Upper lobe of left lung (tissue), 6 donors: ENCODE measurements around the gene GALNT18. TPM values are rescaled to one million over a fixed set of nuclear protein-coding genes. Genes with fewer than 3 reads are reported as not detected.
"Not testable (repeated sequence)": the region's sequence is repeated elsewhere in the genome, so short reads cannot be mapped to it uniquely, and the experiment has no call there.

Experiments
- ATAC-seq, 2 donors: fragments of 200-7000 bp; cut with Tn5 transposase; one replicate each; pipeline ENCODE4 v1.9.1; 2022; ENCODE audit warnings: mild to moderate bottlenecking in 2 of 2, moderate library complexity in 2 of 2; ENCODE audit not compliant: low FRiP score in 2 of 2
- DNase-seq, 2 donors: peaks; one replicate each; pipeline ENCODE4 v3.0.0-alpha.2; 2019 to 2020
- H3K27ac ChIP-seq, 4 donors: fragments of 200-600 bp; sonication (generic); one replicate each; pipeline ENCODE4 v1.5.1; 2016 to 2019
- H3K27me3 ChIP-seq, 4 donors: fragments of 200-600 bp; sonication (generic); one replicate each; pipeline ENCODE4 v1.5.1; 2017 to 2019
- H3K36me3 ChIP-seq, 4 donors: fragments of 200-600 bp; sonication (generic); one replicate each; pipeline ENCODE4 v1.5.1; 2016 to 2019
- H3K4me1 ChIP-seq, 4 donors: fragments of 200-600 bp; sonication (generic); one replicate each; pipeline ENCODE4 v1.5.1; 2018 to 2019
- H3K4me3 ChIP-seq, 4 donors: fragments of 200-600 bp; sonication (generic); one replicate each; pipeline ENCODE4 v1.5.1; 2017 to 2019; ENCODE audit warnings: mild to moderate bottlenecking in 2 of 4, moderate library complexity in 1 of 4
- H3K9me3 ChIP-seq, 4 donors: fragments of 200-600 bp; sonication (generic); one replicate each; pipeline ENCODE4 v1.5.1; 2018 to 2019
- CTCF ChIP-seq, 6 experiments: fragments of 450-650 bp in 4 of 6; fragments of 200-600 bp in 2 of 6; sonication (generic) in 2 of 6; IDR thresholded peaks; one replicate each; pipeline ENCODE4 v1.5.1; 2016 to 2019; ENCODE audit warnings: antibody characterized with exemption in 6 of 6
- EP300 ChIP-seq, 4 donors: sonication (generic); formaldehyde crosslinking; IDR thresholded peaks; one replicate each; pipeline ENCODE4 v1.5.1; 2017; ENCODE audit warnings: antibody characterized with exemption in 4 of 4, control low read depth in 2 of 4
- POLR2A ChIP-seq, 4 donors: fragments of 450-650 bp; IDR thresholded peaks; one replicate each; pipeline ENCODE4 v1.5.1; 2016 to 2017; ENCODE audit warnings: antibody characterized with exemption in 4 of 4, mild to moderate bottlenecking in 2 of 4
- POLR2AphosphoS5 ChIP-seq, 2 donors: sonication (generic); formaldehyde crosslinking; IDR thresholded peaks; one replicate each; pipeline ENCODE4 v1.5.1; 2017; ENCODE audit warnings: antibody characterized with exemption in 2 of 2
- WGBS, 2 donors: methylation state at CpG; one replicate each; pipeline ENCODE4 v1.1.5; 2017 to 2018; 5-methylcytosine and 5-hydroxymethylcytosine counted together
- total RNA-seq, 6 donors: library from RNA; depleted of rRNA in 4 of 6; stranded (reverse); fragments of >200 nt in 4 of 6; gene quantifications; one replicate each; pipeline versions ENCODE4 v1.1.0 to v1.2.1, GENCODE V29; 2016 to 2021
- donor health status: DM: no; HTN: no; CAD: no; lungs with moderate emphysema.
- donor health status: DM: no; HTN: yes; CAD: no; lungs with severe emphysema.

Gene GALNT18
- total RNA-seq, 6 donors from 2014 or later: 48.2 to 115 (median 61.8) TPM

- no peak for DNase-seq
- Histone ChIP-seq H3K4me3 (no peak overlapping the region), H3K4me1 (peaks cover 0 to 3% (median 1%) of the 10 kb centered on the region in 4 donors), H3K27ac (no peak overlapping the region), H3K27me3 (no peaks in the 10 kb centered on the region), H3K36me3 (peaks cover 0 to 17% (median 2%) of the 10 kb centered on the region in 4 donors), H3K9me3 (no peaks in the 10 kb centered on the region)
- ATAC-seq: no peak
- WGBS, 2 donors: 70 to 72% methylated on average over 5 of the region's 5 CpGs
- TF ChIP-seq EP300 (IDR thresholded peaks at IDR 0.05) (no peak), CTCF (IDR thresholded peaks at IDR 0.05) (no peak)
Observed at GRCh38 chr11:11450744-11451362, 171.0 kb downstream of the GALNT18 start.

GRCh38 chr11:11449327-11449726 lies 172.5 kb downstream of the GALNT18 start:
- 86 to 100% methylated on average over 1 to 3 of the region's 3 CpGs for WGBS, 2 donors
- peaks cover 0 to 17% (median 2%) of the 10 kb centered on the region in 4 donors for H3K36me3 ChIP-seq
- no peak overlapping the region for H3K27ac ChIP-seq
- no peak for DNase-seq
- H3K27me3 ChIP-seq: no peaks in the 10 kb centered on the region
- no peak overlapping the region for H3K4me3 ChIP-seq
- peaks cover 6 to 18% (median 13%) of the 10 kb centered on the region in 4 donors for H3K4me1 ChIP-seq
- TF ChIP-seq CTCF (IDR thresholded peaks at IDR 0.05) (no peak), POLR2AphosphoS5 (IDR thresholded peaks at IDR 0.05) (no peak), EP300 (IDR thresholded peaks at IDR 0.05) (no peak), POLR2A (IDR thresholded peaks at IDR 0.05) (no peak)
- no peak for ATAC-seq
- no peaks in the 10 kb centered on the region for H3K9me3 ChIP-seq

GRCh38 chr11:11448626-11449025 lies 173.2 kb downstream of the GALNT18 start:
- no peaks in the 10 kb centered on the region for H3K9me3 ChIP-seq
- H3K36me3 ChIP-seq: peaks cover 0 to 17% (median 2%) of the 10 kb centered on the region in 4 donors
- no peak for TF ChIP-seq EP300 (IDR thresholded peaks at IDR 0.05)
- TF ChIP-seq POLR2A (IDR thresholded peaks at IDR 0.05): no peak
- TF ChIP-seq POLR2AphosphoS5 (IDR thresholded peaks at IDR 0.05): no peak
- no peak for TF ChIP-seq CTCF (IDR thresholded peaks at IDR 0.05)
- 92 to 97% methylated on average over 7 to 12 of the region's 12 CpGs for WGBS, 2 donors
- no peak overlapping the region for H3K27ac ChIP-seq
- no peaks in the 10 kb centered on the region for H3K27me3 ChIP-seq
- no peak overlapping the region for H3K4me3 ChIP-seq
- peaks cover 12 to 23% (median 16%) of the 10 kb centered on the region in 4 donors for H3K4me1 ChIP-seq
- ATAC-seq (peak in 1 of 2 donors; percentile 5), DNase-seq (peak in 1 of 2 donors; percentile 75)

GRCh38 chr11:11447601-11448000 lies 174.2 kb downstream of the GALNT18 start:
- not testable (repeated sequence) for DNase-seq, H3K9me3 ChIP-seq, ATAC-seq, H3K4me3 ChIP-seq, H3K27ac ChIP-seq, H3K27me3 ChIP-seq
- H3K36me3 ChIP-seq: peaks cover 0 to 17% (median 2%) of the 10 kb centered on the region in 4 donors
- peaks cover 13 to 26% (median 18%) of the 10 kb centered on the region in 4 donors for H3K4me1 ChIP-seq
- 88 to 92% methylated on average over 3 of the region's 3 CpGs for WGBS, 2 donors

GRCh38 chr11:11446967-11447366 lies 174.8 kb downstream of the GALNT18 start:
- H3K9me3 ChIP-seq: no peaks in the 10 kb centered on the region
- no peak overlapping the region for H3K4me3 ChIP-seq
- H3K27me3 ChIP-seq: no peaks in the 10 kb centered on the region
- ATAC-seq (no peak), DNase-seq (no peak)
- H3K4me1 ChIP-seq: peaks cover 13 to 26% (median 18%) of the 10 kb centered on the region in 4 donors
- TF ChIP-seq EP300 (IDR thresholded peaks at IDR 0.05) (no peak), CTCF (IDR thresholded peaks at IDR 0.05) (no peak), POLR2AphosphoS5 (IDR thresholded peaks at IDR 0.05) (no peak), POLR2A (IDR thresholded peaks at IDR 0.05) (no peak)
- H3K27ac ChIP-seq: no peak overlapping the region
- H3K36me3 ChIP-seq: peaks cover 0 to 17% (median 2%) of the 10 kb centered on the region in 4 donors
- 71 to 72% methylated on average over 6 of the region's 6 CpGs for WGBS, 2 donors
